Activated CD8-positive, alpha-beta memory T cell treated with anti-CD3 and anti-CD28 coated beads, Interleukin-2, amount 10 ng/mL, durations not matched to agents 7 days and 5 days (primary cell): Measurements from ENCODE around the gene BGLAP. TPM values are rescaled to one million over a fixed set of nuclear protein-coding genes. Genes with fewer than 3 reads are reported as not detected.

Experiments
- ATAC-seq: fragments of 150-1000 bp; cut with Tn5 transposase; one replicate; pipeline ENCODE4 v1.10.0; 2021; ENCODE audit warnings: moderate library complexity
- CTCF ChIA-PET: fragments of 350-600 bp; sonication (Branson Sonifier 250); formaldehyde crosslinking; loops from one replicate; lab custom pipeline; 2021; ENCODE audit warnings: antibody characterized with exemption; lab: Charles Lee
- DNase-seq: peaks from one replicate; pipeline ENCODE4 v3.0.0-alpha.2; 2020
- H3K27ac Mint-ChIP-seq: one replicate; pipeline ENCODE4 v1.8.0; 2021; ENCODE audit warnings: mild to moderate bottlenecking, mixed read lengths
- H3K27me3 Mint-ChIP-seq: one replicate; pipeline ENCODE4 v1.8.0; 2021; ENCODE audit warnings: mixed read lengths
- H3K36me3 Mint-ChIP-seq: one replicate; pipeline ENCODE4 v1.8.0; 2021; ENCODE audit warnings: mild to moderate bottlenecking, mixed read lengths
- H3K4me1 Mint-ChIP-seq: one replicate; pipeline ENCODE4 v1.8.0; 2021; ENCODE audit warnings: mixed read lengths
- H3K4me3 Mint-ChIP-seq: one replicate; pipeline ENCODE4 v1.8.0; 2021; ENCODE audit warnings: mild to moderate bottlenecking, moderate library complexity, mixed read lengths
- H3K9me3 Mint-ChIP-seq: one replicate; pipeline ENCODE4 v1.8.0; 2022; ENCODE audit warnings: low read depth, mixed read lengths
- total RNA-seq, 2 experiments: library from RNA; stranded (reverse); gene quantifications; one replicate each; pipeline ENCODE4 v1.2.3, GENCODE V29; 2021

The BGLAP gene
- total RNA-seq, 2 experiments from 2014 or later: 0.93 to 1.0 TPM

GRCh38 chr1:156246781-156247459, 4.9 kb downstream of the BGLAP start:
- H3K36me3 Mint-ChIP-seq: no peaks in the 10 kb centered on the region
- H3K27me3 Mint-ChIP-seq: no peaks in the 10 kb centered on the region
- H3K4me1 Mint-ChIP-seq: peaks cover 30% of the 10 kb centered on the region
- H3K4me3 Mint-ChIP-seq: no peak overlapping the region
- no peak overlapping the region for H3K27ac Mint-ChIP-seq
- ATAC-seq (no peak), DNase-seq (no peak)
- no peaks in the 10 kb centered on the region for H3K9me3 Mint-ChIP-seq
- CTCF ChIA-PET: interaction anchor here (0.9 to 3.6 kb wide), 3 partner anchors 21 to 180 kb away, joined by 3 to 22 read pairs (median 5); no protein-coding TSS in a partner anchor

- CTCF ChIA-PET: interaction anchor here (1.3 to 3.6 kb wide), 3 partner anchors 9 to 22 kb away, joined by 3 to 22 read pairs (median 4); no protein-coding TSS in a partner anchor
- peaks cover 36% of the 10 kb centered on the region for H3K4me1 Mint-ChIP-seq
- no peak within 1 kb of the TSS for H3K4me3 Mint-ChIP-seq
- no peaks in the 10 kb centered on the region for H3K9me3 Mint-ChIP-seq
- ATAC-seq: no peak
- no peak for DNase-seq
- peak within 1 kb of the TSS; percentile 65 for H3K27ac Mint-ChIP-seq
- H3K27me3 Mint-ChIP-seq: no peaks in the 10 kb centered on the region
- peaks cover 2% of the 10 kb centered on the region for H3K36me3 Mint-ChIP-seq
Observed at GRCh38 chr1:156247460-156248322, 5.7 kb downstream of the BGLAP start, which contains the start of gene PAQR6. PAQR6 (minus strand) TSS chr1:156248056; CDS start chr1:156246731, 1,325 bp downstream.

- no peaks in the 10 kb centered on the region for H3K9me3 Mint-ChIP-seq
- H3K4me1 Mint-ChIP-seq: peaks cover 36% of the 10 kb centered on the region
- DNase-seq (no peak), ATAC-seq (no peak)
- CTCF ChIA-PET: interaction anchor here (1.1 to 2.1 kb wide), 3 partner anchors 9 to 101 kb away, joined by 3 to 4 read pairs (median 3); no protein-coding TSS in a partner anchor
- H3K27ac Mint-ChIP-seq: peak overlapping the region; percentile 65
- H3K27me3 Mint-ChIP-seq: no peaks in the 10 kb centered on the region
- peaks cover 8% of the 10 kb centered on the region for H3K36me3 Mint-ChIP-seq
- H3K4me3 Mint-ChIP-seq: no peak overlapping the region
Observed at GRCh38 chr1:156248323-156248683, 6.3 kb downstream of the BGLAP start.

- CTCF ChIA-PET: interaction anchor here (1.1 to 2.1 kb wide), 2 partner anchors 11 to 102 kb away, joined by 3 to 4 read pairs; no protein-coding TSS in a partner anchor
- ATAC-seq (no peak), DNase-seq (no peak)
- Mint-ChIP-seq H3K4me1 (peaks cover 31% of the 10 kb centered on the region), H3K4me3 (no peak overlapping the region), H3K27ac (no peak overlapping the region), H3K36me3 (peaks cover 12% of the 10 kb centered on the region), H3K27me3 (no peaks in the 10 kb centered on the region), H3K9me3 (no peaks in the 10 kb centered on the region)
Observed at GRCh38 chr1:156249593-156249992, 7.6 kb downstream of the BGLAP start.

GRCh38 chr1:156251527-156251926, 9.5 kb downstream of the BGLAP start:
- no peak overlapping the region for H3K4me3 Mint-ChIP-seq
- ATAC-seq (no peak), DNase-seq (no peak)
- H3K4me1 Mint-ChIP-seq: peaks cover 15% of the 10 kb centered on the region
- CTCF ChIA-PET: interaction anchor here (0.5 to 1.5 kb wide), 6 partner anchors 9 to 104 kb away, joined by 3 to 4 read pairs (median 3); partner anchors contain the start of gene SMG5
- H3K27ac Mint-ChIP-seq: peak overlapping the region; percentile 60
- H3K36me3 Mint-ChIP-seq: peaks cover 16% of the 10 kb centered on the region
- no peaks in the 10 kb centered on the region for H3K27me3 Mint-ChIP-seq
- H3K9me3 Mint-ChIP-seq: no peaks in the 10 kb centered on the region

- H3K27ac Mint-ChIP-seq: no peak overlapping the region
- no peak overlapping the region for H3K4me3 Mint-ChIP-seq
- ATAC-seq (no peak), DNase-seq (no peak)
- no peaks in the 10 kb centered on the region for H3K9me3 Mint-ChIP-seq
- H3K4me1 Mint-ChIP-seq: peaks cover 26% of the 10 kb centered on the region
- H3K27me3 Mint-ChIP-seq: no peaks in the 10 kb centered on the region
- CTCF ChIA-PET: no interaction called here
- peaks cover 21% of the 10 kb centered on the region for H3K36me3 Mint-ChIP-seq
Observed at GRCh38 chr1:156253634-156254033, 11.7 kb downstream of the BGLAP start.

GRCh38 chr1:156257711-156258110, 15.7 kb downstream of the BGLAP start:
- Mint-ChIP-seq H3K4me1 (peaks cover 11% of the 10 kb centered on the region), H3K27me3 (no peaks in the 10 kb centered on the region), H3K9me3 (no peaks in the 10 kb centered on the region), H3K4me3 (no peak overlapping the region), H3K27ac (peak overlapping the region; percentile 62), H3K36me3 (peaks cover 37% of the 10 kb centered on the region)
- no peak for ATAC-seq
- CTCF ChIA-PET: interaction anchor here (1.1 to 1.7 kb wide), 2 partner anchors 32 to 62 kb away, joined by 3 to 4 read pairs; no protein-coding TSS in a partner anchor
- DNase-seq: no peak

- no peaks in the 10 kb centered on the region for H3K27me3 Mint-ChIP-seq
- H3K27ac Mint-ChIP-seq: no peak overlapping the region
- peaks cover 11% of the 10 kb centered on the region for H3K4me1 Mint-ChIP-seq
- CTCF ChIA-PET: interaction anchor here (0.9 kb wide), 1 partner anchor 123 kb away, joined by 3 read pairs; no protein-coding TSS in a partner anchor
- H3K9me3 Mint-ChIP-seq: no peaks in the 10 kb centered on the region
- no peak overlapping the region for H3K4me3 Mint-ChIP-seq
- H3K36me3 Mint-ChIP-seq: peaks cover 39% of the 10 kb centered on the region
- DNase-seq (no peak), ATAC-seq (no peak)
Observed at GRCh38 chr1:156258859-156259258, 16.9 kb downstream of the BGLAP start.

- CTCF ChIA-PET: interaction anchor here (0.8 to 1.5 kb wide), 7 partner anchors 9 to 130 kb away, joined by 3 to 10 read pairs (median 3); no protein-coding TSS in a partner anchor
- no peak overlapping the region for H3K4me3 Mint-ChIP-seq
- peaks cover 42% of the 10 kb centered on the region for H3K36me3 Mint-ChIP-seq
- H3K4me1 Mint-ChIP-seq: peaks cover 11% of the 10 kb centered on the region
- DNase-seq (no peak), ATAC-seq (no peak)
- H3K9me3 Mint-ChIP-seq: no peaks in the 10 kb centered on the region
- no peaks in the 10 kb centered on the region for H3K27me3 Mint-ChIP-seq
- no peak overlapping the region for H3K27ac Mint-ChIP-seq
Observed at GRCh38 chr1:156259805-156260204, 17.8 kb downstream of the BGLAP start.

- peaks cover 48% of the 10 kb centered on the region for H3K36me3 Mint-ChIP-seq
- CTCF ChIA-PET: interaction anchor here (0.9 to 1.5 kb wide), 4 partner anchors 19 to 131 kb away, joined by 3 to 10 read pairs (median 4); partner anchors contain the start of gene BGLAP
- H3K27ac Mint-ChIP-seq: no peak overlapping the region
- DNase-seq: no peak
- no peak overlapping the region for H3K4me3 Mint-ChIP-seq
- no peaks in the 10 kb centered on the region for H3K9me3 Mint-ChIP-seq
- peaks cover 11% of the 10 kb centered on the region for H3K4me1 Mint-ChIP-seq
- H3K27me3 Mint-ChIP-seq: no peaks in the 10 kb centered on the region
- ATAC-seq: no peak
Observed at GRCh38 chr1:156260896-156261295, 18.9 kb downstream of the BGLAP start.

GRCh38 chr1:156262461-156263287, 20.7 kb downstream of the BGLAP start:
- Mint-ChIP-seq H3K4me1 (peaks cover 6% of the 10 kb centered on the region), H3K27me3 (no peaks in the 10 kb centered on the region), H3K36me3 (peaks cover 60% of the 10 kb centered on the region), H3K4me3 (no peak overlapping the region), H3K9me3 (no peaks in the 10 kb centered on the region), H3K27ac (no peak overlapping the region)
- ATAC-seq (no peak), DNase-seq (no peak)
- CTCF ChIA-PET: interaction anchor here (0.9 to 1.7 kb wide), 4 partner anchors 8 to 123 kb away, joined by 3 to 5 read pairs (median 3); partner anchors contain the start of genes PAQR6 and SMG5

- Mint-ChIP-seq H3K27ac (no peak overlapping the region), H3K27me3 (no peaks in the 10 kb centered on the region), H3K36me3 (peaks cover 60% of the 10 kb centered on the region), H3K4me3 (no peak overlapping the region), H3K4me1 (no peaks in the 10 kb centered on the region), H3K9me3 (no peaks in the 10 kb centered on the region)
- ATAC-seq (no peak), DNase-seq (no peak)
- CTCF ChIA-PET: interaction anchor here (0.9 to 1.7 kb wide), 6 partner anchors 8 to 123 kb away, joined by 3 to 5 read pairs (median 3); partner anchors contain the start of genes PAQR6 and SMG5
Observed at GRCh38 chr1:156263288-156263655, 21.3 kb downstream of the BGLAP start.
